Sigmoid colon (tissue), 7 donors: ENCODE measurements around the gene ZNF792. TPM values are rescaled to one million over a fixed set of nuclear protein-coding genes. Genes with fewer than 3 reads are reported as not detected.
A peak's percentile ranks its signal among the peaks of the same experiment; 100 is the strongest.
"Not testable (repeated sequence)": the region's sequence is repeated elsewhere in the genome, so short reads cannot be mapped to it uniquely, and the experiment has no call there.

ENCODE experiments used
- DNase-seq: peaks from one replicate; pipeline ENCODE4 v3.0.0-alpha.2; 2019
- H3K27ac ChIP-seq, 4 donors: fragments of 200-600 bp; sonication (generic); one replicate each; pipeline ENCODE4 v1.5.1; 2016 to 2019; ENCODE audit warnings: mild to moderate bottlenecking in 1 of 4
- H3K27me3 ChIP-seq, 3 donors: fragments of 200-600 bp; sonication (generic); one replicate each; pipeline ENCODE4 v1.5.1; 2019; ENCODE audit warnings: mild to moderate bottlenecking in 1 of 3
- H3K36me3 ChIP-seq, 4 donors: fragments of 200-600 bp; sonication (generic); one replicate each; pipeline ENCODE4 v1.5.1; 2016 to 2019
- H3K4me1 ChIP-seq, 4 donors: fragments of 200-600 bp; sonication (generic); one replicate each; pipeline ENCODE4 v1.5.1; 2017 to 2019
- H3K4me3 ChIP-seq, 4 donors: fragments of 200-600 bp; sonication (generic); one replicate each; pipeline ENCODE4 v1.5.1; 2017 to 2019; ENCODE audit warnings: mild to moderate bottlenecking in 2 of 4, moderate library complexity in 1 of 4
- H3K9me3 ChIP-seq, 4 donors: fragments of 200-600 bp in 3 of 4; sonication (generic) in 3 of 4; one replicate each; pipeline versions ENCODE4 v1.5.1 to v1.6.1; 2013 to 2019
- CTCF ChIP-seq, 4 experiments: fragments of 450-650 bp in 3 of 4; fragments of 200-600 bp in 1 of 4; IDR thresholded peaks; one replicate each; pipeline ENCODE4 v1.5.1; 2016 to 2019; ENCODE audit warnings: antibody characterized with exemption in 4 of 4, mild to moderate bottlenecking in 3 of 4, moderate library complexity in 2 of 4
- EP300 ChIP-seq, 4 donors: sonication (generic); formaldehyde crosslinking; IDR thresholded peaks; one replicate each; pipeline ENCODE4 v1.6.1; 2017; ENCODE audit warnings: antibody characterized with exemption in 4 of 4
- POLR2A ChIP-seq, 2 donors: fragments of 450-650 bp; IDR thresholded peaks; one replicate each; pipeline ENCODE4 v1.6.1; 2016; ENCODE audit warnings: antibody characterized with exemption in 2 of 2, mild to moderate bottlenecking in 2 of 2, moderate library complexity in 2 of 2
- POLR2AphosphoS5 ChIP-seq, 4 donors: sonication (generic); formaldehyde crosslinking; IDR thresholded peaks; one replicate each; pipeline ENCODE4 v1.6.1; 2017; ENCODE audit warnings: antibody characterized with exemption in 4 of 4
- WGBS, 2 donors: extraction: QIAGEN DNeasy Blood & Tissue Kit; methylation state at CpG; one replicate each; pipeline ENCODE4 v1.1.7; 2013; 5-methylcytosine and 5-hydroxymethylcytosine counted together
- intact Hi-C: fragments of 100-400 bp; cut with DNase I; formaldehyde crosslinking; loops from one replicate; pipeline ENCODE4 v1.15.1; 2023
- polyA plus RNA-seq, 3 donors: library from polyadenylated mRNA; stranded (reverse); fragments of 200-250 nt; gene quantifications; one replicate each; pipeline ENCODE4 v1.2.3, GENCODE V29; 2013
- total RNA-seq, 4 donors: library from RNA; depleted of rRNA; stranded (reverse); fragments of >200 nt; gene quantifications; one replicate each; pipeline ENCODE4 v1.1.0, GENCODE V29; 2016
- donor health status: healthy with polysubstance abuse.
- donor health status: Bipolar disorder and iron deficiency.
- donor health status: healthy.

ZNF792 gene
- total and polyA plus RNA-seq, 7 donors = 1.4 to 6.4 (median 3.1) TPM

- Histone ChIP-seq H3K27me3 (no peaks in the 10 kb centered on the region), H3K4me3 (no peak overlapping the region), H3K36me3 (no peaks in the 10 kb centered on the region), H3K9me3 (peaks cover 0 to 7% (median 0%) of the 10 kb centered on the region in 4 donors), H3K27ac (no peak overlapping the region), H3K4me1 (peaks cover 0 to 10% (median 7%) of the 10 kb centered on the region in 4 donors)
- WGBS, 2 donors = 89 to 93% methylated on average over 3 of the region's 3 CpGs
- TF ChIP-seq POLR2A (IDR thresholded peaks at IDR 0.05) (no peak), POLR2AphosphoS5 (IDR thresholded peaks at IDR 0.05) (no peak), EP300 (IDR thresholded peaks at IDR 0.05) (no peak), CTCF (IDR thresholded peaks at IDR 0.05) (no peak)
- DNase-seq = peak; percentile 25
- intact Hi-C loops = loop anchor here (10.0 kb wide), 1 partner anchor 148 kb away; no protein-coding TSS in a partner anchor
Observed at GRCh38 chr19:34976611-34977010, 12.6 kb upstream of the ZNF792 start.

- Histone ChIP-seq H3K9me3 (peaks cover 0 to 7% (median 0%) of the 10 kb centered on the region in 4 donors), H3K27ac (no peak overlapping the region), H3K4me1 (peaks cover 0 to 10% (median 7%) of the 10 kb centered on the region in 4 donors), H3K36me3 (no peaks in the 10 kb centered on the region), H3K4me3 (no peak overlapping the region), H3K27me3 (no peaks in the 10 kb centered on the region)
- intact Hi-C loops = loop anchor here (10.0 kb wide), 1 partner anchor 150 kb away; no protein-coding TSS in a partner anchor
- no peak for TF ChIP-seq EP300 (IDR thresholded peaks at IDR 0.05)
- no peak for TF ChIP-seq POLR2AphosphoS5 (IDR thresholded peaks at IDR 0.05)
- no peak for TF ChIP-seq CTCF (IDR thresholded peaks at IDR 0.05)
- TF ChIP-seq POLR2A (IDR thresholded peaks at IDR 0.05) = no peak
- WGBS, 2 donors = 23 to 54% methylated on average over 5 of the region's 5 CpGs
- DNase-seq = peak; percentile 27
Observed at GRCh38 chr19:34975056-34975455, 11.0 kb upstream of the ZNF792 start.

GRCh38 chr19:34974646-34975045 is 10.6 kb upstream of the ZNF792 start:
- Histone ChIP-seq H3K27ac (no peak overlapping the region), H3K4me1 (peaks cover 0 to 10% (median 7%) of the 10 kb centered on the region in 4 donors), H3K36me3 (no peaks in the 10 kb centered on the region), H3K4me3 (no peak overlapping the region), H3K27me3 (no peaks in the 10 kb centered on the region), H3K9me3 (peaks cover 0 to 7% (median 0%) of the 10 kb centered on the region in 4 donors)
- 71 to 76% methylated on average over 5 of the region's 5 CpGs for WGBS, 2 donors
- intact Hi-C loops = loop anchor here (5.0 to 10.0 kb wide), 2 partner anchors 118 to 150 kb away; no protein-coding TSS in a partner anchor
- TF ChIP-seq POLR2A (IDR thresholded peaks at IDR 0.05) (no peak), POLR2AphosphoS5 (IDR thresholded peaks at IDR 0.05) (no peak), CTCF (IDR thresholded peaks at IDR 0.05) (no peak)
- no peak for DNase-seq

- Histone ChIP-seq H3K4me1 (peaks cover 0 to 10% (median 7%) of the 10 kb centered on the region in 4 donors), H3K27ac (no peak overlapping the region), H3K36me3 (no peaks in the 10 kb centered on the region), H3K27me3 (no peaks in the 10 kb centered on the region), H3K9me3 (peaks cover 0 to 7% (median 0%) of the 10 kb centered on the region in 4 donors), H3K4me3 (no peak overlapping the region)
- no peak for DNase-seq
- no peak for TF ChIP-seq EP300 (IDR thresholded peaks at IDR 0.05)
- no peak for TF ChIP-seq POLR2A (IDR thresholded peaks at IDR 0.05)
- no peak for TF ChIP-seq CTCF (IDR thresholded peaks at IDR 0.05)
- TF ChIP-seq POLR2AphosphoS5 (IDR thresholded peaks at IDR 0.05) = no peak
- 90% methylated on average over 7 of the region's 7 CpGs for WGBS, 2 donors
- intact Hi-C loops = loop anchor here (5.0 to 10.0 kb wide), 2 partner anchors 120 to 153 kb away; no protein-coding TSS in a partner anchor
Observed at GRCh38 chr19:34972163-34972705, 8.2 kb upstream of the ZNF792 start.

GRCh38 chr19:34970185-34970780 is 6.3 kb upstream of the ZNF792 start:
- intact Hi-C loops = loop anchor here (5.0 to 10.0 kb wide), 2 partner anchors 122 to 155 kb away; no protein-coding TSS in a partner anchor
- not testable (repeated sequence) for H3K4me3 ChIP-seq, DNase-seq, H3K36me3 ChIP-seq, H3K9me3 ChIP-seq, H3K27me3 ChIP-seq, H3K27ac ChIP-seq
- peaks cover 0 to 10% (median 7%) of the 10 kb centered on the region in 4 donors for H3K4me1 ChIP-seq
- WGBS, 2 donors = 86 to 89% methylated on average over 12 of the region's 12 CpGs
